SH-SY5Y (cell line): ENCODE data around the gene STOM.

Source experiments
- GATA2 ChIP-seq: IDR thresholded peaks from 2 replicates; pipeline ENCODE4 v1.6.1; 2011; ENCODE audit warnings: mild to moderate bottlenecking, low read depth, low read length
- GATA3 ChIP-seq: IDR thresholded peaks from 2 replicates; pipeline ENCODE4 v1.6.1; 2011; ENCODE audit warnings: low read depth, mild to moderate bottlenecking, low read length, moderate library complexity

DNA sequence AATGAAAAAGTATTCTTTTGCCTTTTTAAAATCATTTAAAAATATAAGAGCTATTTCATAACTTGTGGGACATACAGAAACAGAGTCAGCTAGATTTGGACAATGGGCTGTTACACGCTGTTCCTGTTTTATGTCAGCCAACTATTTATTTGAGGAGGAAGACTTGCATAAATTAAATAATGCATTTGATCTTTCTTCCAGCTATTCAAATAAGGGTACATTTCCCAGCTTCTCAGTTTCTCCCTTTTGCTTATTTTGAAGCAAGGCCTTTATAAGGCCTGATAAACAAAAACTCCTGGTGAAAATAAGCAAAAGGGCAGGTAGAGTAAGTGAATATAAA lies 6.5 kb downstream of the STOM start:
- TF ChIP-seq GATA2 (no peak), GATA3 (no peak)
